ENCODE data around the gene LPP. TPM values are rescaled to one million over a fixed set of nuclear protein-coding genes. Genes with fewer than 3 reads are reported as not detected.

Gene LPP
- total and polyA plus RNA-seq, 9 donors = 15.9 to 280 (median 134) TPM

GRCh38 chr3:188341501-188341900, 187.5 kb downstream of the LPP start:
- no peak for DNase-seq
- Histone ChIP-seq H3K27ac (no peak overlapping the region), H3K27me3 (no peaks in the 10 kb centered on the region), H3K4me1 (ENCODE audit: insufficient read depth) (peaks cover 5% of the 10 kb centered on the region), H3K9me3 (no peaks in the 10 kb centered on the region), H3K36me3 (no peaks in the 10 kb centered on the region), H3K4me3 (no peak overlapping the region)
- 71 to 80% (median 75%) methylated on average over 2 of the region's 2 CpGs for WGBS, 3 donors
- intact Hi-C loops (cut with DNase I) = loop anchor here in 1 of 4 donors (10.0 kb wide), 1 partner anchor 597 kb away; the partner anchor contains the start of gene BCL6
- TF ChIP-seq POLR2A (IDR thresholded peaks at IDR 0.05) = no peak
- no peak for TF ChIP-seq EP300 (IDR thresholded peaks at IDR 0.05)
- TF ChIP-seq CTCF (IDR thresholded peaks at IDR 0.05) = no peak

GRCh38 chr3:188342991-188343732, 189.2 kb downstream of the LPP start:
- H3K36me3 ChIP-seq = no peaks in the 10 kb centered on the region
- TF ChIP-seq POLR2A (IDR thresholded peaks at IDR 0.05) (no peak), CTCF (IDR thresholded peaks at IDR 0.05) (no peak), EP300 (IDR thresholded peaks at IDR 0.05) (no peak)
- 43 to 54% (median 46%) methylated on average over 9 of the region's 9 CpGs for WGBS, 3 donors
- H3K4me3 ChIP-seq = no peak overlapping the region
- intact Hi-C loops (cut with DNase I) = loop anchor here in 1 of 4 donors (10.0 kb wide), 1 partner anchor 598 kb away; the partner anchor contains the start of gene BCL6
- H3K27ac ChIP-seq = peak overlapping the region in 1 of 2 donors; percentile 52
- peaks cover 6% of the 10 kb centered on the region for H3K4me1 ChIP-seq (ENCODE audit: insufficient read depth)
- DNase-seq = no peak
- no peaks in the 10 kb centered on the region for H3K27me3 ChIP-seq
- no peaks in the 10 kb centered on the region for H3K9me3 ChIP-seq

GRCh38 chr3:188343894-188344293, 189.9 kb downstream of the LPP start:
- 9 to 17% (median 11%) methylated on average over 5 of the region's 5 CpGs for WGBS, 3 donors
- peaks cover 12% of the 10 kb centered on the region for H3K4me1 ChIP-seq (ENCODE audit: insufficient read depth)

GRCh38 chr3:188345223-188345622, 191.3 kb downstream of the LPP start:
- intact Hi-C loops (cut with DNase I) = loop anchor here in 1 of 4 donors (10.0 kb wide), 1 partner anchor 600 kb away; the partner anchor contains the start of gene BCL6
- H3K4me3 ChIP-seq = no peak overlapping the region
- peak overlapping the region in 1 of 2 donors; percentile 12 for H3K27ac ChIP-seq
- peaks cover 21% of the 10 kb centered on the region for H3K4me1 ChIP-seq (ENCODE audit: insufficient read depth)
- H3K36me3 ChIP-seq = no peaks in the 10 kb centered on the region
- TF ChIP-seq EP300 (IDR thresholded peaks at IDR 0.05) (no peak), CTCF (IDR thresholded peaks at IDR 0.05) (no peak)
- WGBS, 3 donors = 78 to 88% (median 82%) methylated on average over 5 of the region's 5 CpGs
- no peaks in the 10 kb centered on the region for H3K9me3 ChIP-seq
- DNase-seq = no peak
- no peaks in the 10 kb centered on the region for H3K27me3 ChIP-seq

More at GRCh38 chr3:188343894-188344293, 189.9 kb downstream of the LPP start:
- no peaks in the 10 kb centered on the region for H3K9me3 ChIP-seq
- H3K27ac ChIP-seq = peak overlapping the region in 1 of 2 donors; percentile 52
- no peaks in the 10 kb centered on the region for H3K27me3 ChIP-seq
- H3K36me3 ChIP-seq = no peaks in the 10 kb centered on the region
- H3K4me3 ChIP-seq = no peak overlapping the region
- intact Hi-C loops (cut with DNase I) = loop anchor here in 1 of 4 donors (10.0 kb wide), 1 partner anchor 599 kb away; the partner anchor contains the start of gene BCL6
- TF ChIP-seq CTCF (IDR thresholded peaks at IDR 0.05) = no peak
- TF ChIP-seq POLR2A (IDR thresholded peaks at IDR 0.05) = no peak
- no peak for TF ChIP-seq EP300 (IDR thresholded peaks at IDR 0.05)
- no peak for DNase-seq

Measured in ovary (tissue), 9 donors.